IPS-11a (cell line): Measurements from ENCODE around the gene C11orf91.
A peak's percentile ranks its signal among the peaks of the same experiment; 100 is the strongest.
"Not testable (repeated sequence)": the region's sequence is repeated elsewhere in the genome, so short reads cannot be mapped to it uniquely, and the experiment has no call there.

Experiments
- H3K4me3 ChIP-seq: one replicate; pipeline ENCODE4 v1.5.1; 2013; ENCODE audit warnings: low read depth, low read length, control low read depth

C11orf91 gene

GRCh38 chr11:33721984-33722383 lies 21.4 kb upstream of the C11orf91 start:
- H3K4me3 ChIP-seq = no peak overlapping the region

- H3K4me3 ChIP-seq = no peak overlapping the region
Observed at GRCh38 chr11:33721426-33721825, 20.8 kb upstream of the C11orf91 start.

GRCh38 chr11:33719587-33719986 lies 19.0 kb upstream of the C11orf91 start:
- H3K4me3 ChIP-seq = no peak overlapping the region

- no peak overlapping the region for H3K4me3 ChIP-seq
Observed at GRCh38 chr11:33718440-33718839, 17.8 kb upstream of the C11orf91 start.

GRCh38 chr11:33716243-33716642 lies 15.6 kb upstream of the C11orf91 start:
- no peak overlapping the region for H3K4me3 ChIP-seq

GRCh38 chr11:33713856-33714398 lies 13.3 kb upstream of the C11orf91 start:
- no peak overlapping the region for H3K4me3 ChIP-seq

- H3K4me3 ChIP-seq = no peak overlapping the region
Observed at GRCh38 chr11:33713151-33713855, 12.7 kb upstream of the C11orf91 start.

- no peak overlapping the region for H3K4me3 ChIP-seq
Observed at GRCh38 chr11:33712436-33712835, 11.8 kb upstream of the C11orf91 start.

- H3K4me3 ChIP-seq = no peak overlapping the region
Observed at GRCh38 chr11:33709466-33709865, 8.8 kb upstream of the C11orf91 start.

- no peak overlapping the region for H3K4me3 ChIP-seq
Observed at GRCh38 chr11:33708985-33709384, 8.4 kb upstream of the C11orf91 start.

GRCh38 chr11:33707831-33708230 lies 7.2 kb upstream of the C11orf91 start:
- H3K4me3 ChIP-seq = not testable (repeated sequence)

- no peak overlapping the region for H3K4me3 ChIP-seq
Observed at GRCh38 chr11:33706966-33707365, 6.3 kb upstream of the C11orf91 start.

GRCh38 chr11:33706546-33706945 lies 5.9 kb upstream of the C11orf91 start:
- H3K4me3 ChIP-seq = no peak overlapping the region

GRCh38 chr11:33704240-33705002 lies 3.8 kb upstream of the C11orf91 start:
- no peak overlapping the region for H3K4me3 ChIP-seq

GRCh38 chr11:33703788-33704187 lies 3.2 kb upstream of the C11orf91 start:
- H3K4me3 ChIP-seq = no peak overlapping the region

GRCh38 chr11:33703234-33703633 lies 2.6 kb upstream of the C11orf91 start:
- no peak overlapping the region for H3K4me3 ChIP-seq

- peak overlapping the region; percentile 28 for H3K4me3 ChIP-seq
Observed at GRCh38 chr11:33701302-33702230, 940 bp upstream of the C11orf91 start.

GRCh38 chr11:33700063-33700501 lies 544 bp downstream of the C11orf91 start:
- H3K4me3 ChIP-seq = peak overlapping the region; percentile 18

GRCh38 chr11:33699515-33700062 lies 1.0 kb downstream of the C11orf91 start:
- H3K4me3 ChIP-seq = no peak overlapping the region

- H3K4me3 ChIP-seq = no peak overlapping the region
Observed at GRCh38 chr11:33698921-33699320, 1.7 kb downstream of the C11orf91 start.

GRCh38 chr11:33697997-33698396 lies 2.6 kb downstream of the C11orf91 start:
- no peak overlapping the region for H3K4me3 ChIP-seq
